HEK293 (cell line): ENCODE measurements around the gene CRTC1.
"Not testable (repeated sequence)": the region's sequence is repeated elsewhere in the genome, so short reads cannot be mapped to it uniquely, and the experiment has no call there.

Experiments
- CTCF ChIA-PET: fragments of 350-600 bp; formaldehyde crosslinking; extraction: SDS; loops from one replicate; lab custom pipeline; 2021; ENCODE audit warnings: antibody characterized with exemption; lab: Yijun Ruan, JAX
- POLR2A ChIA-PET: fragments of 300-600 bp; formaldehyde crosslinking; extraction: SDS; loops from one replicate; lab custom pipeline; 2020; ENCODE audit warnings: antibody characterized with exemption, inconsistent platforms; lab: Yijun Ruan, JAX
- H3K27ac ChIP-seq: fragments of 200-500 bp; sonication (Bioruptor generic); 2 replicates; pipeline ENCODE4 v1.5.1; 2014; ENCODE audit warnings: low read depth, low read length, control low read depth, inconsistent platforms; ENCODE audit errors: extremely low read depth
- H3K36me3 ChIP-seq, 2 experiments: fragments of 200-500 bp in 1 of 2; sonication (Bioruptor generic) in 1 of 2; 1 replicate in 1 of 2; 2 replicates in 1 of 2; pipeline ENCODE4 v1.5.1; 2014 to 2017; ENCODE audit warnings: inconsistent platforms in 2 of 2, low read length in 2 of 2; ENCODE audit not compliant: control insufficient read depth in 2 of 2, insufficient read depth in 1 of 2
- H3K4me1 ChIP-seq: fragments of 200-500 bp; sonication (Bioruptor generic); 2 replicates; pipeline ENCODE4 v1.5.1; 2014; ENCODE audit warnings: mild to moderate bottlenecking, low read length, inconsistent platforms; ENCODE audit not compliant: control insufficient read depth, insufficient read depth
- H3K4me3 ChIP-seq: 2 replicates; pipeline ENCODE4 v1.5.1; 2011; ENCODE audit warnings: low read depth, mild to moderate bottlenecking, control low read depth, low read length, moderate library complexity
- H3K9me3 ChIP-seq: fragments of 200-500 bp; sonication (Bioruptor generic); 2 replicates; pipeline ENCODE4 v1.5.1; 2014; ENCODE audit warnings: low read depth, low read length, inconsistent platforms; ENCODE audit not compliant: control insufficient read depth, insufficient read depth
- HOXD13 ChIP-seq: sonication (generic); formaldehyde crosslinking; IDR thresholded peaks from 2 replicates; pipeline ENCODE4 v1.8.0; 2022; ENCODE audit warnings: missing genetic modification reagents, borderline replicate concordance
- KLF1 ChIP-seq: fragments of 450-650 bp; formaldehyde crosslinking; IDR thresholded peaks from 2 replicates; pipeline ENCODE4 v1.5.1; 2016; ENCODE audit warnings: missing biosample characterization, missing genetic modification characterization
- PRDM1 ChIP-seq: fragments of 450-650 bp; formaldehyde crosslinking; IDR thresholded peaks from 2 replicates; pipeline ENCODE4; 2016; ENCODE audit warnings: missing biosample characterization, missing genetic modification characterization
- TRIM28 ChIP-seq: IDR thresholded peaks from 2 replicates; pipeline ENCODE4 v1.6.1; 2011; ENCODE audit warnings: low read length, control low read depth, borderline replicate concordance
- ZBTB8A ChIP-seq: fragments of 450-650 bp; formaldehyde crosslinking; IDR thresholded peaks from 2 replicates; pipeline ENCODE4 v1.5.1; 2016; ENCODE audit warnings: missing biosample characterization, missing genetic modification characterization
- ZFHX2 ChIP-seq: fragments of 450-650 bp; formaldehyde crosslinking; conservative IDR thresholded peaks from 2 replicates; pipeline ENCODE4 v1.5.1; 2016; ENCODE audit warnings: missing biosample characterization, missing genetic modification characterization
- ZIC2 ChIP-seq: fragments of 450-650 bp; formaldehyde crosslinking; IDR thresholded peaks from 2 replicates; pipeline ENCODE4 v1.5.1; 2016; ENCODE audit warnings: missing biosample characterization, missing genetic modification characterization
- ZNF121 ChIP-seq: fragments of 450-650 bp; formaldehyde crosslinking; IDR thresholded peaks from 2 replicates; pipeline ENCODE4 v1.5.1; 2016; ENCODE audit warnings: missing biosample characterization, missing genetic modification characterization
- ZNF138 ChIP-seq: fragments of 450-650 bp; formaldehyde crosslinking; IDR thresholded peaks from 2 replicates; pipeline ENCODE4 v1.5.1; 2016; ENCODE audit warnings: missing biosample characterization, missing genetic modification characterization, borderline replicate concordance
- ZNF140 ChIP-seq: fragments of 450-650 bp; formaldehyde crosslinking; IDR thresholded peaks from 2 replicates; pipeline ENCODE4 v1.5.1; 2016; ENCODE audit warnings: missing biosample characterization, missing genetic modification characterization
- ZNF26 ChIP-seq: fragments of 450-650 bp; formaldehyde crosslinking; IDR thresholded peaks from 2 replicates; pipeline ENCODE4 v1.5.1; 2016; ENCODE audit warnings: missing biosample characterization, missing genetic modification characterization
- ZNF266 ChIP-seq: fragments of 450-650 bp; formaldehyde crosslinking; IDR thresholded peaks from 2 replicates; pipeline ENCODE4 v1.5.1; 2016; ENCODE audit warnings: missing biosample characterization, missing genetic modification characterization, low read depth
- ZNF366 ChIP-seq: fragments of 450-650 bp; formaldehyde crosslinking; conservative IDR thresholded peaks from 2 replicates; pipeline ENCODE4 v1.5.1; 2016; ENCODE audit warnings: missing biosample characterization, missing genetic modification characterization
- ZNF433 ChIP-seq: fragments of 450-650 bp; formaldehyde crosslinking; IDR thresholded peaks from 2 replicates; pipeline ENCODE4 v1.5.1; 2016; ENCODE audit warnings: missing biosample characterization, missing genetic modification characterization, low read depth
- ZNF521 ChIP-seq: fragments of 450-650 bp; formaldehyde crosslinking; IDR thresholded peaks from 2 replicates; pipeline ENCODE4 v1.5.1; 2017; ENCODE audit warnings: missing biosample characterization, mild to moderate bottlenecking, missing genetic modification characterization
- ZNF549 ChIP-seq: fragments of 450-650 bp; IDR thresholded peaks from 2 replicates; pipeline ENCODE4 v1.5.1; 2018; ENCODE audit warnings: missing biosample characterization, missing genetic modification characterization, mild to moderate bottlenecking, inconsistent platforms, moderate library complexity
- ZNF621 ChIP-seq: fragments of 450-650 bp; formaldehyde crosslinking; IDR thresholded peaks from 2 replicates; pipeline ENCODE4 v1.5.1; 2017; ENCODE audit warnings: missing biosample characterization, missing genetic modification characterization
- ZNF768 ChIP-seq: fragments of 450-650 bp; formaldehyde crosslinking; IDR thresholded peaks from 2 replicates; pipeline ENCODE4 v1.5.1; 2018; ENCODE audit warnings: missing biosample characterization, mild to moderate bottlenecking, missing genetic modification characterization

Gene CRTC1

DNA sequence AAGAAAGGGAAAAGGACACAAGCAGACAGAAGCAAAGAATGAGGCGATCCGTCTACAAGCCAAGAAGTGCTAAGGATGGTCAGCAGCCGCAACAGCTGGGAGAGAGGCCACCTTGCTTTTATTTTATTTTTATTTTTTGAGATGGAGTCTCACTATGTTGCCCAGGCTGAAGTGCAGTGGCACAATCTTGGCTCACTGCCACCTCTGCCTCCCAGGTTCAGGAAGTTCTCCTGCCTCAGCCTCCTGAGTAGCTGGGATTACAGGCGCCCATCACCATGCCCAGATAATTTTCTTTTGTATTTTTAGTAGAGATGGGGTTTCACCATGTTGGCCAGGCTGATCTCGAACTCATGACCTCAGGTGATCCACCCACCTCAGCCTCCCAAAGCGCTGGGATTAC lies 44.1 kb downstream of the CRTC1 start:
- H3K27ac ChIP-seq, POLR2A ChIA-PET, H3K4me1 ChIP-seq, H3K36me3 ChIP-seq, H3K9me3 ChIP-seq, H3K4me3 ChIP-seq: not testable (repeated sequence)
- TF ChIP-seq ZNF121 = peak; percentile 80
- CTCF ChIA-PET = interaction anchor here (0.6 kb wide), 1 partner anchor 155 kb away, joined by 3 read pairs; no protein-coding TSS in a partner anchor

GRCh38 chr19:18729933-18730530 lies 46.6 kb downstream of the CRTC1 start:
- no peaks in the 10 kb centered on the region for H3K9me3 ChIP-seq
- no peaks in the 10 kb centered on the region; the same call in 1 of the 2 replicates for H3K4me1 ChIP-seq
- CTCF ChIA-PET = no interaction called here
- TF ChIP-seq ZNF433 (tag by site-specific recombination) = no peak
- TF ChIP-seq PRDM1 (tag by site-specific recombination) = no peak
- TF ChIP-seq ZNF138 (tag by site-specific recombination) = no peak
- POLR2A ChIA-PET = no interaction called here
- H3K27ac ChIP-seq = no peak overlapping the region
- no peak overlapping the region for H3K4me3 ChIP-seq
- no peaks in the 10 kb centered on the region for H3K36me3 ChIP-seq

DNA sequence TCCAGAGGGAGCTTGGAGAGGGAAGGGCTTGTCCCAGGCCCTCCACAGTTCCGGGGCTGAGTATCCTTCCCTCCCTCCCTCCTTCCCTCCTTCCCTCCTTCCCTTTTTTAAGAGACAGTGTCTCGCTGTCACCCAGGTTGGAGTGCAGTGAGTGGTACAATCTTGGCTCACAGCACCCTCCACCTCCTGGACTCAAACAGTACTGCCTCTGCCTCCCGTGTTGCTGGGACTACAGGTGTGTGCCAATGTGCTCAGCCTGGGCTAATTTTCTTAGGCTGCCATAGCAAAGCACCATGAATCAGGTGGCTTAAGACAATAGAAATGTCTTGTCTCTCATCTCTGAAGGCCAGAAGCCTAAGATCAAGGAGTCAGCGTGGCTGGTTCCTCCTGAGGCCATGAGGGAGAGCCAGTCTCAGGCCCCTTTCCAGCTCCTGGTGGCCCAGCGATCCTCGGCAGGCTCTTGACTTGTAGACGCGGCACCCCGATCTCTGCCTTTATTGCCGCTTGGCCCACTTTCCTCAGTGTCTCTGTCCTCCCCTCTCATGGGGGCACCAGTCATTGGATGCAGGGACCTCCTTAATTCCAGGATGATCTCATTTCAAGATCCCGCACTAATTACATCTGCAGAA lies 47.5 kb downstream of the CRTC1 start:
- H3K9me3 ChIP-seq = no peaks in the 10 kb centered on the region
- TF ChIP-seq ZNF768 (tag by site-specific recombination) = no peak
- TF ChIP-seq ZNF366 (tag by site-specific recombination) = 0 out of 2 replicates have a peak, but pooled peaks have one; percentile 48
- CTCF ChIA-PET = interaction anchor here (0.9 kb wide), 1 partner anchor 52 kb away, joined by 3 read pairs; no protein-coding TSS in a partner anchor
- H3K27ac ChIP-seq = no peak overlapping the region
- POLR2A ChIA-PET = no interaction called here
- no peaks in the 10 kb centered on the region; the same call in 1 of the 2 replicates for H3K4me1 ChIP-seq
- no peaks in the 10 kb centered on the region for H3K36me3 ChIP-seq
- no peak overlapping the region for H3K4me3 ChIP-seq

- CTCF ChIA-PET = interaction anchor here (0.9 kb wide), 1 partner anchor 53 kb away, joined by 3 read pairs; no protein-coding TSS in a partner anchor
- POLR2A ChIA-PET = no interaction called here
- H3K36me3 ChIP-seq = no peaks in the 10 kb centered on the region
- TF ChIP-seq ZBTB8A (tag by site-specific recombination) (no peak), ZNF521 (tag by site-specific recombination) (no peak), ZFHX2 (tag by site-specific recombination) (peak; percentile 60), TRIM28 (no peak), KLF1 (no peak), ZNF26 (tag by site-specific recombination) (no peak), ZNF549 (tag by site-specific recombination) (no peak), ZNF140 (tag by site-specific recombination) (no peak), ZIC2 (peak; percentile 88), HOXD13 (no peak), ZNF621 (tag by site-specific recombination) (no peak), ZNF266 (no peak)
- H3K4me3 ChIP-seq = no peak overlapping the region
- no peak overlapping the region for H3K27ac ChIP-seq
- H3K4me1 ChIP-seq = no peaks in the 10 kb centered on the region; the same call in 1 of the 2 replicates
- no peaks in the 10 kb centered on the region for H3K9me3 ChIP-seq
Observed at GRCh38 chr19:18731562-18732008, 48.1 kb downstream of the CRTC1 start.
